ENCODE results near the gene ZNF175. TPM values are rescaled to one million over a fixed set of nuclear protein-coding genes. Genes with fewer than 3 reads are reported as not detected.

The ZNF175 gene
- total RNA-seq, 1 donor = 12.9 TPM

DNA sequence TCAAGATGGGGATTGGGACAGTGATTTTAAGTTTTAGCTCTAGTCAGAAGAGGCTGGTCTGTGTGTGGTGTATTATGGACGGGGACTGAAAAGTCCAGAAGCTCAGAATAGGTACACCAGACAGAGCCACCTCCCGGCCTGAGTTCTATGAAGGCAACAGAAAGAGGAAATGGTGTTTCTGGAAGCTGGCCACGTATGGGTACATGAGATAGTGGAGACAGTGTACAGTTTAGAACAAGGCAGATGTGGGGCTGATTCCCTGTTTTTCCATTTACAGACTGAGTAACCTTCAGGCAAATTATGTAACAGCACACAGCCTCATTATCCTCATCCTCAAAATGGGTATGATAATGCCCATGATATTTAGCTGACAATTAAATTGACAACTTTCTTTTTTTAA, 1.3 kb downstream of the ZNF175 start:
- peak; percentile 16 for DNase-seq (ENCODE audit: low read depth)
- TF ChIP-seq, protein P1, sequence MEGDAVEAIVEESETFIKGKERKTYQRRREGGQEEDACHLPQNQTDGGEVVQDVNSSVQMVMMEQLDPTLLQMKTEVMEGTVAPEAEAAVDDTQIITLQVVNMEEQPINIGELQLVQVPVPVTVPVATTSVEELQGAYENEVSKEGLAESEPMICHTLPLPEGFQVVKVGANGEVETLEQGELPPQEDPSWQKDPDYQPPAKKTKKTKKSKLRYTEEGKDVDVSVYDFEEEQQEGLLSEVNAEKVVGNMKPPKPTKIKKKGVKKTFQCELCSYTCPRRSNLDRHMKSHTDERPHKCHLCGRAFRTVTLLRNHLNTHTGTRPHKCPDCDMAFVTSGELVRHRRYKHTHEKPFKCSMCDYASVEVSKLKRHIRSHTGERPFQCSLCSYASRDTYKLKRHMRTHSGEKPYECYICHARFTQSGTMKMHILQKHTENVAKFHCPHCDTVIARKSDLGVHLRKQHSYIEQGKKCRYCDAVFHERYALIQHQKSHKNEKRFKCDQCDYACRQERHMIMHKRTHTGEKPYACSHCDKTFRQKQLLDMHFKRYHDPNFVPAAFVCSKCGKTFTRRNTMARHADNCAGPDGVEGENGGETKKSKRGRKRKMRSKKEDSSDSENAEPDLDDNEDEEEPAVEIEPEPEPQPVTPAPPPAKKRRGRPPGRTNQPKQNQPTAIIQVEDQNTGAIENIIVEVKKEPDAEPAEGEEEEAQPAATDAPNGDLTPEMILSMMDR (IDR thresholded peaks at IDR 0.05; ENCODE audit: insufficient read depth, low read length) = no peak
- peak overlapping the region; percentile 83 for H3K4me3 ChIP-seq (ENCODE audit: low read depth, low read length)

DNA sequence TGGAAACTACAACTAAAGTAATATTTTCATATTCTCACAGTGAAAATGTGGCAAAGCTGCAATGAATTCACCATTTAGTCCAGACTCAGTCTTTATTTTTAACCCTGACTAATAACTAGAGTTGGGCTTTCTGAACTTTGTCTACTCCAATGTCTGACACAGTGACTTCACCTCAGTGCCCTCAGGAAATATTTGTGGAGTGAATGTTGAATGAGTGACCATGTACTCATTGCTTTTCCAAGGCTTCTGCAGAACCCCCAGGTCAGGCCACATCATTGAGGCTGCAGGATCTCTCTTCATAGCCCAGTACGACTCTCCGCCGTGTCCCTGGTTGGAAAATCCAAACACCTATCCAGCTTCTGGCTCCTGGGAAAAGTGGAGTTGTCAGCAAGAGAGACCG, 1.8 kb downstream of the ZNF175 start:
- peak; percentile 61 for DNase-seq (ENCODE audit: low read depth)
- TF ChIP-seq, protein P1 (IDR thresholded peaks at IDR 0.05; ENCODE audit: insufficient read depth, low read length) = no peak
- peak overlapping the region; percentile 83 for H3K4me3 ChIP-seq (ENCODE audit: low read depth, low read length)

DNA sequence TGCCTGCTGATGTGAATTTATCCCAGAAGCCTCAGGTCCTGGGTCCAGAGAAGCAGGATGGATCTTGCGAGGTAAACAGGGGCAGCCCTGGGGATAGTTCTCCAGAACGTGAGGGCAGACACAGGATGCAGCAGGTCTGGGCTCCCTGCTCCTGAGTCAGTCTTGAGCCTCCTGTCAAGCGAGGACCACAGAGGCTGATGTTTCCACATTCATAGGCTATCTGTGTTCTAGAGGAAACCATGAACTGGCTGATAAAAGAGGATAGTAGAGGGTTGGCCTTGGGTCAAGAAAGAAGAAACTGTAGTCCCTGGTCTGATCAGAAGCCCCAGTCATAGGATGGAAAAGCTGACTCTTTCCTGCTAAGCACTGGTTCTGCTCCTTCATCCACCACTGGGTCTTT, 2.2 kb downstream of the ZNF175 start:
- DNase-seq (ENCODE audit: low read depth) = peak; percentile 11
- TF ChIP-seq, protein P1 (IDR thresholded peaks at IDR 0.05; ENCODE audit: insufficient read depth, low read length) = no peak
- H3K4me3 ChIP-seq (ENCODE audit: low read depth, low read length) = peak overlapping the region; percentile 83

DNA sequence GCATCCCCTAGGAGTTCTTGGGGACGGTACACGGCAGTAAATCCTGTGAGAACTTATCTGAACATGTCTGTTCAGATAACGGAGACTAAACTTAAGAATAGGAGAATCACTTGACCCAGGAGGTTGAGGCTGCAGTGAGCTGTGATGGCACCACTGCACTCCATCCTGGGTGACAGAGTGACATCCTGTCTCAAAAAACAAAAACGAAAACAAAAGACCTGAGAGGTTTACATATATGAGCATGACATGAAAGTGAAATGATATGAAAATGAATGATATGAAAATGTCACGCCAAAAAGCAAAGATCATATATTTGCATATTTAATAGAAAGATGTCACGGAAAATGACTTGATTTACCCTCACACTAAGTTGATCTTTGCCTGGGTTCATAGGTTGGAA, 5.8 kb downstream of the ZNF175 start:
- TF ChIP-seq, protein P1 (IDR thresholded peaks at IDR 0.05; ENCODE audit: insufficient read depth, low read length) = no peak
- no peak overlapping the region for H3K4me3 ChIP-seq (ENCODE audit: low read depth, low read length)
- DNase-seq (ENCODE audit: low read depth) = no peak

DNA sequence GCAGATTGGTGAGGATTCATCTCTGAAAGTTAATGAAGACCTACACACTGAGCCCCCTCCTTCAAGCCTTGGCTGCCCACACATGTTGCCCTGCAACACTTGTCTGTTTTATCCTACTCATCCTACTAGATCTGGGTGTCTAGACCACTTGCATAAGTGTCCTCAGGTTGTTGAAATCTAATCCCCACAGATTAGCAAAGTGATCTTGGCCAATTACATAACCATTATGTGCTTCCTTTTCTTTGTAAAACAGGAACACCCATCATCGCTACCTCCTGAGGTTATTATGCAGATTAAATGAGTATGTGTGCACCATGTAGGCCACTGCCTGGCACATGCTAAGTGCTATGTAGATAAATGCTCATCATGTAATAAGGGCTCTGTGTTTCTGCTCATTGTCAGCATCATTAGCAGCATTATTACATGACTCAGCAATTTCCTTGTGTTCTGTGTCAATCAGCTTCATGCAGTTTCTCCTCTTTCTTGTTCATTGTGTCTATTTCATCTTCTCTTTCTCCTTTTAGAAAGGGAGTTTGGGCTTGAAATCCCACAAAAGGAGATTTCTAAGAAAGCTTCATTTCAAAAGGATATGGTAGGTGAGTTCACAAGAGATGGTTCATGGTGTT, 15.1 kb downstream of the ZNF175 start:
- TF ChIP-seq, protein P1 (IDR thresholded peaks at IDR 0.05; ENCODE audit: insufficient read depth, low read length) = no peak
- no peak overlapping the region for H3K4me3 ChIP-seq (ENCODE audit: low read depth, low read length)
- no peak for DNase-seq (ENCODE audit: low read depth)

DNA sequence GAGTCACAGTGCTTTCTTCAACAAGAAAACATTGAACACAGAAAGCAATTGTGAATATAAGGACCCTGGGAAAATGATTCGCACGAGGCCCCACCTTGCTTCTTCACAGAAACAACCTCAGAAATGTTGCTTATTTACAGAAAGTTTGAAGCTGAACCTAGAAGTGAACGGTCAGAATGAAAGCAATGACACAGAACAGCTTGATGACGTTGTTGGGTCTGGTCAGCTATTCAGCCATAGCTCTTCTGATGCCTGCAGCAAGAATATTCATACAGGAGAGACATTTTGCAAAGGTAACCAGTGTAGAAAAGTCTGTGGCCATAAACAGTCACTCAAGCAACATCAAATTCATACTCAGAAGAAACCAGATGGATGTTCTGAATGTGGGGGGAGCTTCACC, 15.7 kb downstream of the ZNF175 start:
- TF ChIP-seq, protein P1 (IDR thresholded peaks at IDR 0.05; ENCODE audit: insufficient read depth, low read length) = no peak
- no peak overlapping the region for H3K4me3 ChIP-seq (ENCODE audit: low read depth, low read length)
- DNase-seq (ENCODE audit: low read depth) = no peak
